ENCODE data around the gene SLC47A2.

Gene SLC47A2

GRCh38 chr17:19726631-19727376, 10.4 kb upstream of the SLC47A2 start:
- DNase-seq = no peak

DNA sequence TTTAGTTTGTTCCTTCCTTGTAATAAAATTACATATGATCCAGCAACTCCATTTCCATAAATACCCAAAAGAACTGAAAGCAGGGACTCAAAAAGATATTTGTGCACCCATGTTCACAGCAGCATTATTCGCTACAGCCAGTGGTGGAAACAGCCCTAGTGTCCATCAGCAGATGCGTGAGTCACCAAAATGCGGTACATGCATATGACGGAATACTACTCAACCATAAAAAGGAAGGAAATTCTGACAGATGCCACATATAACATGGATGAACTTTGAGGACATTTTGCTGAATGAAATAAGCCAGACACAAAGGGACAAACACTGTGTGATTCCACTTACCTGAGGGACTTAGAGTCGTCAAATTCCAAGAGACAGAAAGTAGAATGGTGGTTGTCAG, 9.1 kb upstream of the SLC47A2 start:
- DNase-seq = no peak

GRCh38 chr17:19724501-19725420, 8.4 kb upstream of the SLC47A2 start:
- no peak for DNase-seq

GRCh38 chr17:19723964-19724363, 7.6 kb upstream of the SLC47A2 start:
- DNase-seq = peak; percentile 2

- no peak for DNase-seq
Observed at GRCh38 chr17:19720631-19721426, 4.4 kb upstream of the SLC47A2 start.

- DNase-seq = no peak
Observed at GRCh38 chr17:19720210-19720475, 3.8 kb upstream of the SLC47A2 start.

GRCh38 chr17:19719355-19720209, 3.2 kb upstream of the SLC47A2 start:
- DNase-seq = no peak

DNA sequence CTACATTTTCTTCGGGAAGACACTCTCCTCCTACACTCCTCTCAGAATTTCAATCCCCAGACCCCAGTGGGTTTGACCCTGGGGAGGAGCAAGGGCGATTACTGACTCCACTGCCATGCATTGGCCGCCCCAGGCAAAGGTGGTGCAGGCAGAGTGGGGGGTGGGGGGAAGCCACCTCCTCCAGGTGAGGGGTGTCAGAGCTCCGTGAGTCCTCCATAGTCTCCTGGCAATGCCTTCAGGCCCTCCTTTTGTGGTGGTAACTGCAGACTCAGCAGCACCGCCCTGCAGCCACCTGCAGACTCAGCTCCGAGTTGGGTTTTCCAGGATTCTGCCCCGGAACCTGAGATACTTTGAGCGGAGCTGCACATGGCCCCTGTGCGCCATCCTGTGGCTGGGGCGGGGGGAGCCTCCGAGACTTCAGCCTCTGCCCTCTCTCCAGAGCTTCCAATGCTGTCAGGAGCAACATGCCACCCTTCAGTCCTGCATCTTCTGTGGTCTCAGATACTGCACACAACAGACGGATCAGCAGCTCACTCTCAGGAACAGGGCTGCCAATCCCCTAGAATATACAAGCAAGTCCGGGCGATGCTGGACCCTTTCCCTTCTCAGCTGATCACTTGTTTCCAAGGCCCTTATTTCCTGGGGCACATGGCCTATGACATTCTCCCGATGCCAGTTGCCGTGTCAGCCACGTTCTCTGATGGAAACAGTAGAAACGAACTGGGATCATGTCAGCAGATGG, 2.4 kb upstream of the SLC47A2 start:
- DNase-seq = no peak

GRCh38 chr17:19718041-19718612, 1.7 kb upstream of the SLC47A2 start:
- no peak for DNase-seq

DNA sequence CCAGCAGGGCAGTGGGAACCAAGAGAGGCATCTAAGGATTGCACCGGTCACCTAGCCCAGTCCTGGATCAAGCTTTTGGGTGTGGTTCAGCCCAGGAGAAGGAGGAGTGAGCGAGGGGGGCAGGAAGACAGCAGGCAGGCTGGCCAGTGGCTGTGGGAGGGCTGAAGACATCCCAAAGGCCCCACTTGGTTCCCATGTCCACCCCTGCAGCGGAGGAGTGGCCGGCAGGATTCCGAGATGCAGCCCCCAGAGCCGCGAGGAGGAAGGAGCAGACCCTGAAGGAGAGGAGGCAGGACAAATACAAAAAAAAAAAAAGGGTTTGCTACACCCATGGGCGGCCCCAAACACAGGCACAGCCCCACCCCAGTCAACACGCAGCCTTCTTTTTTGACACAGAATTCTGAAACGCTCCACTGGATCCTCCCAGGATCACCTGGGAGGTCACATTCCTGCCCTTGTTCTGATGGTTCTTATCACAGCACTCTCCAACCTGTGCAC, 1.1 kb upstream of the SLC47A2 start:
- no peak for DNase-seq

- DNase-seq = no peak
Observed at GRCh38 chr17:19717031-19717360, 612 bp upstream of the SLC47A2 start.

DNA sequence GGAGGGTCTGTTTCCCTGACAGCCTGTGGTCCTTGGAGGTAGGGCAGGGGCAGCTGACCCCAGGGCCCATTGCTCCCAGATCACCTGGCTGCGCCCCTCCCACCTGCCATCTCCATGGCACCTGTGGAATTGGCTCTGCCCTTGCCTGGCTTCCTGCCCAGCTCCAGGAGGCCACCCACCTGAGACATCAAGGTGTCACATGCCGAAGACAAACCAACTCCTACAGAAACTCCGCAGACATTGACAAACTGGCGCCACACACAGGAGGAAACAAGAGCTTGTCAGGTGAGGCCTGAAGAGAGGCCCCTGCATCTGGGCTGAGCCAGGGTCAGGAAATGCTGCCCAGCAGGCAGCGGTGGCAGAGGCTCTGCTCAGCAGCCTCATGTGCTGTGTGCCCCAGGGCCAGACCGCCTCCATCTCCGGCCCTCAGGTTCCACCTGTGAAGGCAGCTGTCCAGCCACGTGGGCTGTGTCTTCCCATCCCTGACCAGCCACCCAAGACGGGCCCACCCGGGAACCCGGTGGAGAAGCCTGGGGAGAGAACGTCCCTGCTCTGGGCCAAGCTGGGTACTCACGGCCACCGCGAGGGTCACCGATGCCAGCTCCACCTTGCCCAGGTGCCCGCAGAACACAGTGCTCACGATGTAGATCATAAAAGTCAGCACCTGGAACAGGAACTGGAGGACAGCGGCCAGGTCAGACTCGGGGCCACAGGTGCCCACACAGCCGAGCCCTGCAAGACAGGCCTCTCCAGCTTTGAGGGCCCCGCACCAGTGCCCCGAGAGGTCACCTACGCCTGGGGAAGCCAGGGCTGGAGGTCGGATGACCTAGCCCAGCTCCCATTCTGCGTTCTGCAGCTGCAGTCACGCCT, 1.6 kb downstream of the SLC47A2 start:
- DNase-seq = peak; percentile 18

DNA sequence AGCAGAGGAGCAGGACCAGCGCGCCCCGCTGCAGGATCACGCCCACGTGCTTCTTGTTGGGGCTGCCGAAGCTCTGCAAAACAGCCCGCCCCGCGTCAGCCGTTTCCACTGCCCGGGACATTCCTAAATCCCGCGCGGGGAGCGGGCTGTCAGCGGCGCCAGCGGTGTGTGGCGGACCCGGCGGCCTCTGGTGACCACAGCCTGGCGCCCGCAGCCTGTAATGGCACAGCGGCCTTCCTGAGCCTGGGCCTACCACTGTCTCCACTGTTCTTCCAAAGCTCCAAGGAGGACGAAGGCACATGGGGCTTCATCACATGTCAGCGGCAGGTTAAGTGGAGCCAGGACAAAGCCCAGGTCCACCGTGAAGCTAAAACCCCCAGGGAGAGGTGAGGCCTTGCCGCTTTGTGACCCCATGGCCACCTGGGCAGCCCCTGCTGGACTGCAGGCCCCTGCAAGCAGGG, 2.5 kb downstream of the SLC47A2 start:
- no peak for DNase-seq

DNA sequence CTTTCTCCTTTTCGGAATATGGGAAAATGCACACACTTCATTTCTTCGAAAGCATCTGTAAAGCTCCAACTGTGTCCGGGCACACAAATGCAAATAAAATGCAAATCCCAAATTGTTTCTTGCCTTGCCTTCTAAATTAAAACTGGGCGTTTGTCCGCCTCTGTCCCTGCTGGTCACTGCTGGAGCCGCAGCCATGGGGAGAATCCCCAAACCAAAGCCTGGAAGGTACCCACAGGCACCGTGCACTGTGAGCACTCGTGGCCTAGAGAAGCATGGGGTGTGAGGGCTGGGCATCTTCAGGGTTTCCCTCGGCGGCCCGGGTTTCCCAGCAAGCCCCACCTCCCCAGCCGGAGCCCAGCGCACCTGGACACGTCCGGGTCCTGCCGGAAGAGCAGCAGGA, 2.9 kb downstream of the SLC47A2 start:
- DNase-seq = no peak

GRCh38 chr17:19712436-19713004, 3.9 kb downstream of the SLC47A2 start:
- DNase-seq = no peak

GRCh38 chr17:19709841-19710240, 6.5 kb downstream of the SLC47A2 start:
- no peak for DNase-seq

DNA sequence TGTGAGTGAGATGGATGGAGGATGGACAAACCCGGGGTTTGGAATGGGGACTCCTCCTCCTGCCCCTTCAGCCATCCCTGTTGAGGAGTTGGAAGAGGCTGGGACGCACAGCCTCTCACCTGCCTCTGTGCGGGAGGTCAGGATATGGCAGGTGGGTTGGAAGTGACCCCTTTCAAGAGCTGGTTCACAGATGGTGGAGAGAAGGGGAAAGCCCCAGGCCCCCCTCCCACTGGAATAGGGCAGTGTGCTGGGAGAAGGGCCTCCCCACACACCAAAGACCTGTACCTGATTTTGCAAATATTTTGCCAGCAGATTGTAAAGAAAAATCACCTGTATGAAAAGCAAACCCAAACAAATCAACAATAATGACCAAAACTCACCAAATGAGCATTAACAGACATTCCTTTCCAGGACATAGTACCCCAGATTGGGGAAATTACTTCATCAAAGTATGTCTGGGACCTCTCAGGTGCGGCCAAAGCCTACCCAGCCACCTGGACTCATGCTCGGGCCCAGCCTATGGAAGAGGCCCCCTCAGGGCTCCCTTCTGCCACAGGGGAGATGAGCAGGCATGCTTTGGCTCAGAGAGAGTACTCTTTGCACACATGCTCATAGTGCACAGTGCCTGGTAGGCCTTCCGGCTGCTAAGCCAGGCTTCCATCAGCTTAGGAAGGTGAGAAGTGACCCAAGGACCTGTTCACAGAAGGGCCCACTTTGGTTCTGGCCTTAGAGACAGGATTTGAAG, 7.8 kb downstream of the SLC47A2 start:
- no peak for DNase-seq

GRCh38 chr17:19707728-19708221, 8.6 kb downstream of the SLC47A2 start:
- DNase-seq = no peak
